Neural cell (in vitro differentiated cells): Measurements from ENCODE around the gene FAM20C. TPM values are rescaled to one million over a fixed set of nuclear protein-coding genes. Genes with fewer than 3 reads are reported as not detected.

Source experiments
- H2AFZ ChIP-seq: fragments of 200-600, 300-800 bp; sonication (generic), shearing (Covaris generic); 2 replicates; pipeline ENCODE4 v1.6.0; 2014; ENCODE audit warnings: low read depth, mild to moderate bottlenecking, antibody characterized with exemption, low read length, moderate library complexity
- H3F3A ChIP-seq: fragments of 200-600 bp; shearing (Covaris generic); 2 replicates; pipeline ENCODE4 v1.6.1; 2016; ENCODE audit warnings: mild to moderate bottlenecking, moderate library complexity, mixed read lengths, antibody characterized with exemption, low read length; ENCODE audit not compliant: insufficient read depth, poor library complexity, severe bottlenecking
- H3K27ac ChIP-seq: fragments of 200-600, 300-800 bp; sonication (generic), shearing (Covaris generic); 2 replicates; pipeline ENCODE4 v1.5.1; 2014; ENCODE audit warnings: mild to moderate bottlenecking, low read length, moderate library complexity
- H3K27me3 ChIP-seq: fragments of 300-800, 200-600 bp; sonication (generic), shearing (Covaris generic); 2 replicates; pipeline ENCODE4 v1.6.0; 2014; ENCODE audit warnings: mild to moderate bottlenecking, low read depth, low read length, moderate library complexity; ENCODE audit not compliant: insufficient read depth
- H3K36me3 ChIP-seq: fragments of 300-800, 200-600 bp; sonication (generic), shearing (Covaris generic); 2 replicates; pipeline ENCODE4 v1.5.1; 2014; ENCODE audit warnings: mild to moderate bottlenecking, antibody characterized with exemption, low read length, moderate library complexity; ENCODE audit not compliant: insufficient read depth
- H3K4me2 ChIP-seq: fragments of 300-800, 200-600 bp; sonication (generic), shearing (Covaris generic); 2 replicates; pipeline ENCODE4 v1.6.0; 2014; ENCODE audit warnings: mild to moderate bottlenecking, low read length
- H3K4me3 ChIP-seq: fragments of 300-800, 200-600 bp; sonication (generic), shearing (Covaris generic); 2 replicates; pipeline ENCODE4 v1.5.1; 2014; ENCODE audit warnings: mild to moderate bottlenecking, low read length, moderate library complexity
- H3K79me2 ChIP-seq: fragments of 200-600 bp; shearing (Covaris generic); replicated peaks from 2 replicates; pipeline ENCODE4 v1.6.0; 2014; ENCODE audit warnings: mild to moderate bottlenecking, low read length, moderate library complexity; ENCODE audit not compliant: insufficient read depth
- H3K9ac ChIP-seq: fragments of 300-800, 200-600 bp; sonication (generic), shearing (Covaris generic); 2 replicates; pipeline ENCODE4 v1.6.1; 2016; ENCODE audit warnings: mild to moderate bottlenecking, low read length, mixed read lengths
- H3K9me2 ChIP-seq: fragments of 200-600 bp; shearing (Covaris generic); 2 replicates; pipeline ENCODE4 v1.6.1; 2016; ENCODE audit warnings: mild to moderate bottlenecking, low read length, mixed read lengths; ENCODE audit not compliant: insufficient read depth
- H3K9me3 ChIP-seq: fragments of 200-600, 300-800 bp; sonication (generic), shearing (Covaris generic); 2 replicates; pipeline ENCODE4 v1.6.1; 2016; ENCODE audit warnings: mild to moderate bottlenecking, mixed run types, low read length, moderate library complexity, mixed read lengths
- H4K20me1 ChIP-seq: fragments of 200-600 bp; shearing (Covaris generic); 2 replicates; pipeline ENCODE4 v1.6.1; 2016; ENCODE audit warnings: mild to moderate bottlenecking, mixed run types; ENCODE audit not compliant: insufficient read depth
- EP300 ChIP-seq: fragments of 450-650 bp; conservative IDR thresholded peaks from 2 replicates; pipeline ENCODE4 v1.6.1; 2014; ENCODE audit warnings: antibody characterized with exemption, mild to moderate bottlenecking, moderate library complexity; ENCODE audit not compliant: poor library complexity, severe bottlenecking
- EZH2 ChIP-seq: fragments of 200-600, 300-800 bp; shearing (Covaris generic), sonication (generic); IDR thresholded peaks from 2 replicates; pipeline ENCODE4 v1.6.1; 2014; ENCODE audit warnings: antibody characterized with exemption, low read length, borderline replicate concordance, mild to moderate bottlenecking; ENCODE audit not compliant: insufficient read depth, poor library complexity, severe bottlenecking
- MXI1 ChIP-seq: fragments of 450-650 bp; conservative IDR thresholded peaks from 2 replicates; pipeline ENCODE4 v1.6.1; 2014; ENCODE audit warnings: antibody characterized with exemption, mild to moderate bottlenecking; ENCODE audit not compliant: poor library complexity, severe bottlenecking
- POLR2AphosphoS5 ChIP-seq: IDR thresholded peaks from 2 replicates; pipeline ENCODE4 v1.6.1; 2012
- RAD21 ChIP-seq: fragments of 450-650 bp; conservative IDR thresholded peaks from 2 replicates; pipeline ENCODE4 v1.6.1; 2014; ENCODE audit warnings: antibody characterized with exemption, mild to moderate bottlenecking, moderate library complexity
- SMC3 ChIP-seq: fragments of 450-650 bp; conservative IDR thresholded peaks from 2 replicates; pipeline ENCODE4 v1.6.1; 2014; ENCODE audit warnings: antibody characterized with exemption, mild to moderate bottlenecking, moderate library complexity; ENCODE audit not compliant: poor library complexity
- TAF1 ChIP-seq: IDR thresholded peaks from 2 replicates; pipeline ENCODE4 v1.6.1; 2012; ENCODE audit warnings: low read depth
- polyA plus RNA-seq: library from polyadenylated mRNA; depleted of rRNA; stranded (reverse); fragments of >200 nt; gene quantifications from 2 replicates; pipeline ENCODE4 v1.2.3, GENCODE V29; 2014
- TF ChIP-seq, protein P1 (sequence below): fragments of 450-650 bp; IDR thresholded peaks from 2 replicates; pipeline ENCODE4 v1.5.1; 2014; ENCODE audit warnings: antibody characterized with exemption, mild to moderate bottlenecking, moderate library complexity; ENCODE audit not compliant: poor library complexity, severe bottlenecking
- TF ChIP-seq, protein P2 (sequence below): IDR thresholded peaks from 2 replicates; pipeline ENCODE4 v1.6.1; 2012; ENCODE audit warnings: borderline replicate concordance

FAM20C gene
- polyA plus RNA-seq, 1 donor from 2014 or later, result 22.7 TPM

DNA sequence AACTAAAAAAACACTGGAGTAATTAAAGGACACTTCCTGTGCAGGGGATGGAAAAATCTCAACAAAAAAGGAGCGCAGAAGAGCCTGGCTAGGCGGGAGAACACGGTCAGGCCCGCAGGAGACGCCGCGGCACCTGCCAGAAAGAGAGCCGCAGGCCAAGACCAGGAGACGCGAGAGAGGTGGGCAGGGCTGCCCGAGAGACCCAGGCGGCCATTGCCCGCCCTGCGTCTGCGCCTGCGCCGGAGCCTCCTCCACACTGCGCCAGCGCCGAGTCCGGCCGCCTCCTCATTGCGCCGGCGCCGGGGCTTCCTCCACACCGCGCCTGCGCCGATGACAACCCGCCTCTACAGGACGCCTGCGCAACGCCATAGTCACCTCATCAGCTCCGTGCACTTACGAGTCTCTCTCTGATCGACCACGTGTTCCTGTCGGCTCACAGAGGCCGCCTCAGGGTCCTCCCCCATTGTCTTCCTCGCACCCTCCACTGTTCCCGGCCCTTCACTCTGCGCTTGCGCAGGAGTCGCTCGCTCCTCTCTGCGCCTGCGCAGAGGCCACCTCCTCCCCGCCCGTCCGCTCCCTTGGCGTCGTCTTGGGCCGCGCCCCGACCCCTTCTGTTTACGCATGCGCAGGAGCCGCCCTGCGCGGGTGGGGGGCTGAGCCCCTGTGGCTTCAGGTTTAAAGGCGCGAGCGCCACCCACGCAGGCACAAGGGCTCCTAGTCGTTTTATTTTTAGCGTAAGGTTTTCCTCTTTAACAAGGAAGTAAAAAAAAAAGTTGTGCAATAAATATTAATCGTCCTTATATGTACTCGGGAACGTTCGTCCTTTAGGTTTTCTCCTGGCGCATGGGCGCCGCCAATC, 43.2 kb upstream of the FAM20C start:
- H3K9ac ChIP-seq, result peak overlapping the region; percentile 83
- H3K36me3 ChIP-seq, result no peaks in the 10 kb centered on the region
- peak overlapping the region; percentile 65 for H2AFZ ChIP-seq
- no peaks in the 10 kb centered on the region for H3K27me3 ChIP-seq
- H3K79me2 ChIP-seq, result no peaks in the 10 kb centered on the region
- peak overlapping the region; percentile 69 for H3K4me3 ChIP-seq
- H3K9me3 ChIP-seq, result no peaks in the 10 kb centered on the region
- TF ChIP-seq, protein P1, sequence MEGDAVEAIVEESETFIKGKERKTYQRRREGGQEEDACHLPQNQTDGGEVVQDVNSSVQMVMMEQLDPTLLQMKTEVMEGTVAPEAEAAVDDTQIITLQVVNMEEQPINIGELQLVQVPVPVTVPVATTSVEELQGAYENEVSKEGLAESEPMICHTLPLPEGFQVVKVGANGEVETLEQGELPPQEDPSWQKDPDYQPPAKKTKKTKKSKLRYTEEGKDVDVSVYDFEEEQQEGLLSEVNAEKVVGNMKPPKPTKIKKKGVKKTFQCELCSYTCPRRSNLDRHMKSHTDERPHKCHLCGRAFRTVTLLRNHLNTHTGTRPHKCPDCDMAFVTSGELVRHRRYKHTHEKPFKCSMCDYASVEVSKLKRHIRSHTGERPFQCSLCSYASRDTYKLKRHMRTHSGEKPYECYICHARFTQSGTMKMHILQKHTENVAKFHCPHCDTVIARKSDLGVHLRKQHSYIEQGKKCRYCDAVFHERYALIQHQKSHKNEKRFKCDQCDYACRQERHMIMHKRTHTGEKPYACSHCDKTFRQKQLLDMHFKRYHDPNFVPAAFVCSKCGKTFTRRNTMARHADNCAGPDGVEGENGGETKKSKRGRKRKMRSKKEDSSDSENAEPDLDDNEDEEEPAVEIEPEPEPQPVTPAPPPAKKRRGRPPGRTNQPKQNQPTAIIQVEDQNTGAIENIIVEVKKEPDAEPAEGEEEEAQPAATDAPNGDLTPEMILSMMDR, result peak; percentile 5
- TF ChIP-seq, protein P2, sequence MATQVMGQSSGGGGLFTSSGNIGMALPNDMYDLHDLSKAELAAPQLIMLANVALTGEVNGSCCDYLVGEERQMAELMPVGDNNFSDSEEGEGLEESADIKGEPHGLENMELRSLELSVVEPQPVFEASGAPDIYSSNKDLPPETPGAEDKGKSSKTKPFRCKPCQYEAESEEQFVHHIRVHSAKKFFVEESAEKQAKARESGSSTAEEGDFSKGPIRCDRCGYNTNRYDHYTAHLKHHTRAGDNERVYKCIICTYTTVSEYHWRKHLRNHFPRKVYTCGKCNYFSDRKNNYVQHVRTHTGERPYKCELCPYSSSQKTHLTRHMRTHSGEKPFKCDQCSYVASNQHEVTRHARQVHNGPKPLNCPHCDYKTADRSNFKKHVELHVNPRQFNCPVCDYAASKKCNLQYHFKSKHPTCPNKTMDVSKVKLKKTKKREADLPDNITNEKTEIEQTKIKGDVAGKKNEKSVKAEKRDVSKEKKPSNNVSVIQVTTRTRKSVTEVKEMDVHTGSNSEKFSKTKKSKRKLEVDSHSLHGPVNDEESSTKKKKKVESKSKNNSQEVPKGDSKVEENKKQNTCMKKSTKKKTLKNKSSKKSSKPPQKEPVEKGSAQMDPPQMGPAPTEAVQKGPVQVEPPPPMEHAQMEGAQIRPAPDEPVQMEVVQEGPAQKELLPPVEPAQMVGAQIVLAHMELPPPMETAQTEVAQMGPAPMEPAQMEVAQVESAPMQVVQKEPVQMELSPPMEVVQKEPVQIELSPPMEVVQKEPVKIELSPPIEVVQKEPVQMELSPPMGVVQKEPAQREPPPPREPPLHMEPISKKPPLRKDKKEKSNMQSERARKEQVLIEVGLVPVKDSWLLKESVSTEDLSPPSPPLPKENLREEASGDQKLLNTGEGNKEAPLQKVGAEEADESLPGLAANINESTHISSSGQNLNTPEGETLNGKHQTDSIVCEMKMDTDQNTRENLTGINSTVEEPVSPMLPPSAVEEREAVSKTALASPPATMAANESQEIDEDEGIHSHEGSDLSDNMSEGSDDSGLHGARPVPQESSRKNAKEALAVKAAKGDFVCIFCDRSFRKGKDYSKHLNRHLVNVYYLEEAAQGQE, result peak; percentile 72
- TF ChIP-seq SMC3 (peak; percentile 18), MXI1 (peak; percentile 44), RAD21 (peak; percentile 23), EZH2 (no peak), EP300 (no peak), POLR2AphosphoS5 (peak; percentile 94), TAF1 (peak; percentile 84)
- H3F3A ChIP-seq, result no peaks in the 10 kb centered on the region
- peak overlapping the region; percentile 86 for H3K4me2 ChIP-seq
- no peaks in the 10 kb centered on the region for H4K20me1 ChIP-seq
- no peaks in the 10 kb centered on the region for H3K9me2 ChIP-seq
- peak overlapping the region; percentile 89 for H3K27ac ChIP-seq

DNA sequence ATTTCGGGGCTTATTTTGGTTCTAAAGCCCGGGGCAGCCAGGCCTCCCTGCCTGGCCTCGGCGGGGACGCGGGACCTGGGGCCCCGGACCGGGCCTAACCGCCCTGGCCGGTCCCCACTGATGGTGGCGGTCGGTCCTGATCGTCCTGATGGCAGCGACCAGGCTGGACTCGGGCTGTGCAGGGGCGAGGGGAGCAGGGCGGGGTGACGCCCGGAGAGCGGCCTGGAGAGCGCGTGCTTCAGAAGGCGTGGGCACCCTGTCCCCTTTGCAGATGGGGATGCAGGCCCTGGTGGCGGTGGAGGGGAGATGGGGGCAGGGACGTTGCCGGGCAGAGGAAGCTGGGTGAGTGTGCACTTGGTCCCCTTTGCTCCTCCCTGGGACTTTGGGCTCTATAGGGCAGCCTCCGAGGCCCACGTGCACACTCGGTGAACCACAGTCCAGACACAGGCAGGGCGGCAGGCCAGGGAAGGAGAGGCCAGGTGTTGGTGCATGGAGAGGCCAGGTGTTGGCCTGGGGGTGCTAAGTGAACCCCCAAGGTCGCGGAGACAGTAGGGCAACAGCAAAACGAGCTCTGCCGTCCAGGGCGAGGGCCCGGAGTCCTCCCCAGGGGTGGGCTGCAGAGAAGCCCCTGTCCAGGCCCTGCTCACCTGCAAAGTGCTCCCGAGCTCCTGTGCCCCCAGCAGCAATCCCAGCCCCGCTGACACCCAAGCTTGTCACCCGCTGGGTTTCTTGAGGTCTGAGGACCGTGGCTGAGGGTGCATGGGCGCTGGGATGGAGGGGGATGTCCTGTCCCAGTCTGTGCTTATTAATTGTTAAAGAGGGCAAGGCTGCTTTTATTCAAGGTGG, 42.4 kb upstream of the FAM20C start:
- Histone ChIP-seq H3K4me2 (peak overlapping the region; percentile 35), H3K79me2 (no peaks in the 10 kb centered on the region), H3K36me3 (no peaks in the 10 kb centered on the region), H3K27me3 (no peaks in the 10 kb centered on the region), H3F3A (no peaks in the 10 kb centered on the region), H3K27ac (peak overlapping the region; percentile 89), H3K9me2 (no peaks in the 10 kb centered on the region), H3K9ac (peak overlapping the region; percentile 83), H4K20me1 (no peaks in the 10 kb centered on the region), H3K4me3 (peak overlapping the region; percentile 69), H2AFZ (peak overlapping the region; percentile 65), H3K9me3 (no peaks in the 10 kb centered on the region)
- no peak for TF ChIP-seq SMC3
- no peak for TF ChIP-seq MXI1
- no peak for TF ChIP-seq POLR2AphosphoS5
- TF ChIP-seq RAD21, result no peak
- TF ChIP-seq EZH2, result no peak
- no peak for TF ChIP-seq TAF1
- TF ChIP-seq, protein P1, result no peak
- TF ChIP-seq EP300, result no peak
- TF ChIP-seq, protein P2, result no peak
